HEK293 (cell line): ENCODE data around the gene MYO1E.

Experiments used
- CTCF ChIA-PET: fragments of 350-600 bp; formaldehyde crosslinking; extraction: SDS; loops from one replicate; lab custom pipeline; 2021; ENCODE audit warnings: antibody characterized with exemption; lab: Yijun Ruan, JAX
- POLR2A ChIA-PET: fragments of 300-600 bp; formaldehyde crosslinking; extraction: SDS; loops from one replicate; lab custom pipeline; 2020; ENCODE audit warnings: antibody characterized with exemption, inconsistent platforms; lab: Yijun Ruan, JAX
- H3K27ac ChIP-seq: fragments of 200-500 bp; sonication (Bioruptor generic); 2 replicates; pipeline ENCODE4 v1.5.1; 2014; ENCODE audit warnings: low read depth, low read length, control low read depth, inconsistent platforms; ENCODE audit errors: extremely low read depth
- H3K36me3 ChIP-seq, 2 experiments: fragments of 200-500 bp in 1 of 2; sonication (Bioruptor generic) in 1 of 2; 1 replicate in 1 of 2; 2 replicates in 1 of 2; pipeline ENCODE4 v1.5.1; 2014 to 2017; ENCODE audit warnings: inconsistent platforms in 2 of 2, low read length in 2 of 2; ENCODE audit not compliant: control insufficient read depth in 2 of 2, insufficient read depth in 1 of 2
- H3K4me1 ChIP-seq: fragments of 200-500 bp; sonication (Bioruptor generic); 2 replicates; pipeline ENCODE4 v1.5.1; 2014; ENCODE audit warnings: mild to moderate bottlenecking, low read length, inconsistent platforms; ENCODE audit not compliant: control insufficient read depth, insufficient read depth
- H3K4me3 ChIP-seq: 2 replicates; pipeline ENCODE4 v1.5.1; 2011; ENCODE audit warnings: low read depth, mild to moderate bottlenecking, control low read depth, low read length, moderate library complexity
- H3K9me3 ChIP-seq: fragments of 200-500 bp; sonication (Bioruptor generic); 2 replicates; pipeline ENCODE4 v1.5.1; 2014; ENCODE audit warnings: low read depth, low read length, inconsistent platforms; ENCODE audit not compliant: control insufficient read depth, insufficient read depth
- BCL11A ChIP-seq: fragments of 450-650 bp; formaldehyde crosslinking; IDR thresholded peaks from 2 replicates; pipeline ENCODE4 v1.5.1; 2016; ENCODE audit warnings: low read depth, missing biosample characterization, missing genetic modification characterization
- FEZF1 ChIP-seq: fragments of 450-650 bp; formaldehyde crosslinking; IDR thresholded peaks from 2 replicates; pipeline ENCODE4 v1.5.1; 2016; ENCODE audit warnings: missing biosample characterization, missing genetic modification characterization
- GLI4 ChIP-seq: fragments of 450-650 bp; formaldehyde crosslinking; IDR thresholded peaks from 2 replicates; pipeline ENCODE4 v1.5.1; 2016; ENCODE audit warnings: missing biosample characterization, missing genetic modification characterization
- KLF1 ChIP-seq: fragments of 450-650 bp; formaldehyde crosslinking; IDR thresholded peaks from 2 replicates; pipeline ENCODE4 v1.5.1; 2016; ENCODE audit warnings: missing biosample characterization, missing genetic modification characterization
- KLF9 ChIP-seq: fragments of 450-650 bp; formaldehyde crosslinking; IDR thresholded peaks from 2 replicates; pipeline ENCODE4 v1.5.1; 2016; ENCODE audit warnings: missing biosample characterization, missing genetic modification characterization, low read depth
- MYNN ChIP-seq: fragments of 450-650 bp; formaldehyde crosslinking; IDR thresholded peaks from 2 replicates; pipeline ENCODE4 v1.5.1; 2016; ENCODE audit warnings: missing biosample characterization, missing genetic modification characterization, borderline replicate concordance
- SETDB1 ChIP-seq: IDR thresholded peaks from one replicate; pipeline ENCODE4 v1.6.1; 2017; ENCODE audit warnings: mild to moderate bottlenecking, low read length, moderate library complexity, mixed read lengths; ENCODE audit not compliant: insufficient read length
- ZNF10 ChIP-seq: fragments of 450-650 bp; formaldehyde crosslinking; IDR thresholded peaks from 2 replicates; pipeline ENCODE4 v1.5.1; 2017; ENCODE audit warnings: missing biosample characterization, missing genetic modification characterization
- ZNF132 ChIP-seq: fragments of 450-650 bp; formaldehyde crosslinking; IDR thresholded peaks from 2 replicates; pipeline ENCODE4 v1.5.1; 2017; ENCODE audit warnings: missing biosample characterization, missing genetic modification characterization, borderline replicate concordance
- ZNF133 ChIP-seq: fragments of 450-650 bp; formaldehyde crosslinking; IDR thresholded peaks from 2 replicates; pipeline ENCODE4 v1.5.1; 2016; ENCODE audit warnings: missing biosample characterization, missing genetic modification characterization
- ZNF155 ChIP-seq: fragments of 450-650 bp; formaldehyde crosslinking; IDR thresholded peaks from 2 replicates; pipeline ENCODE4 v1.5.1; 2016; ENCODE audit warnings: missing biosample characterization, missing genetic modification characterization
- ZNF214 ChIP-seq: fragments of 450-650 bp; formaldehyde crosslinking; IDR thresholded peaks from 2 replicates; pipeline ENCODE4 v1.5.1; 2017; ENCODE audit warnings: missing biosample characterization, mild to moderate bottlenecking, missing genetic modification characterization, borderline replicate concordance
- ZNF239 ChIP-seq: fragments of 450-650 bp; formaldehyde crosslinking; IDR thresholded peaks from 2 replicates; pipeline ENCODE4 v1.5.1; 2016; ENCODE audit warnings: missing biosample characterization, missing genetic modification characterization
- ZNF248 ChIP-seq: fragments of 450-650 bp; formaldehyde crosslinking; IDR thresholded peaks from 2 replicates; pipeline ENCODE4 v1.5.1; 2017; ENCODE audit warnings: missing biosample characterization, missing genetic modification characterization
- ZNF266 ChIP-seq: fragments of 450-650 bp; formaldehyde crosslinking; IDR thresholded peaks from 2 replicates; pipeline ENCODE4 v1.5.1; 2016; ENCODE audit warnings: missing biosample characterization, missing genetic modification characterization, low read depth
- ZNF292 ChIP-seq: fragments of 450-650 bp; formaldehyde crosslinking; IDR thresholded peaks from 2 replicates; pipeline ENCODE4 v1.5.1; 2016; ENCODE audit warnings: low read depth, missing biosample characterization, missing genetic modification characterization, borderline replicate concordance
- ZNF37A ChIP-seq: fragments of 450-650 bp; IDR thresholded peaks from 2 replicates; pipeline ENCODE4 v1.5.1; 2018; ENCODE audit warnings: missing biosample characterization, missing genetic modification characterization
- ZNF555 ChIP-seq: fragments of 450-650 bp; formaldehyde crosslinking; conservative IDR thresholded peaks from 2 replicates; pipeline ENCODE4 v1.5.1; 2017; ENCODE audit warnings: missing biosample characterization, mild to moderate bottlenecking, missing genetic modification characterization, inconsistent platforms
- ZNF701 ChIP-seq: fragments of 450-650 bp; formaldehyde crosslinking; IDR thresholded peaks from 2 replicates; pipeline ENCODE4 v1.5.1; 2016; ENCODE audit warnings: missing biosample characterization, missing genetic modification characterization
- TF ChIP-seq, protein P1 (sequence below): fragments of 450-650 bp; formaldehyde crosslinking; IDR thresholded peaks from 2 replicates; pipeline ENCODE4; 2016; ENCODE audit warnings: missing biosample characterization, missing genetic modification characterization
- TF ChIP-seq, protein P2 (sequence below): fragments of 450-650 bp; formaldehyde crosslinking; IDR thresholded peaks from 2 replicates; pipeline ENCODE4 v1.5.1; 2017; ENCODE audit warnings: missing biosample characterization, mild to moderate bottlenecking, missing genetic modification characterization, moderate library complexity
- TF ChIP-seq, protein P3 (sequence below): sonication (generic); formaldehyde crosslinking; IDR thresholded peaks from 2 replicates; pipeline ENCODE4 v1.8.1; 2022; ENCODE audit warnings: mild to moderate bottlenecking, moderate library complexity, missing genetic modification reagents

Gene MYO1E

DNA sequence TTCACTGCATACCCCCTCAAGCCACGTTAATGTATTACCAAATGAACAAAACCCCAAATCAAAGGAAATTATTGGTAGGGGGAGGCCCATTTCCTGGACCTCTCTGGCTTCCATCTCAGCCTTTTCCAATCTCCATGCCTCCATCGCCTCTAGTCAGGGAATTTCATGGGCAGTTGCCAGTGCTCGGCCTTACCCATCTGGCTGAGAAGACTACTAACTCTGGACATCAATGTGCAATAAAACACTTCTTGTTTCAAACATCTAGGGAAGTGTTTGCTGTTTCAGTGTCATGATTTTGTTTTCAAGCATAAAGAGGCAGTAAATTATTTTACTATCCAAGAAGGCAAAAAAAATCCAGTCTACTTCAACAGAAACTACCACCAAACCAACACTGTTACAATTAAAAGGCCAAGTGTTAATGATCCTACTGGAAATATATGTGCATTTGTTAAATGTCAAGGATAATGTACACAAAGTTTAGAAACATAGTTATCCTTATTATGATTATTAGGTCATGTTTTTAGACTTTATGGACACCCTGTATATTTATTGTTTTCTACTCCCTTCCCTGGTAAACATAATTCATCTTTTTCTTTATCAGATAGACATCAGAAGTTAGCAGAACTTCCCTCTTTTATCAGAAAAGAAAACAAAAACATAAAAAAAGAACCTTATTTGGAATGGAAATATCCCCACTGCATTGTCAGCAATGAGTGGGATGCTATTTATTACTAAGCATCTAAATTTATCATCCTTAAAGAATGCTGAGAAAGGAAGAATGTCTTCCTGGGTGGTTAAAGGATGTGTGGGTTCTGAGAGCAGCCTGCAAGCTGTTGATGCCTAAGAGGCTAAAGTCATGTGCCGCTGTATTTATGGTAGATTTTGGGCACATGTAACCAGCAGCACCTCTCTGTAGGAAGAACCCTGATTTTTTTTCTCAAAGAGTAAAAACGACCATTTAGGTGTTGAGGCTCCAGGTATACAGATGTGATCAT is 150.9 kb downstream of the MYO1E start:
- no peak for TF ChIP-seq SETDB1
- no peak for TF ChIP-seq ZNF133 (tag by site-specific recombination)
- TF ChIP-seq MYNN (tag by site-specific recombination), result no peak
- TF ChIP-seq BCL11A (tag by site-specific recombination), result no peak
- TF ChIP-seq ZNF37A, result no peak
- TF ChIP-seq, protein P1, sequence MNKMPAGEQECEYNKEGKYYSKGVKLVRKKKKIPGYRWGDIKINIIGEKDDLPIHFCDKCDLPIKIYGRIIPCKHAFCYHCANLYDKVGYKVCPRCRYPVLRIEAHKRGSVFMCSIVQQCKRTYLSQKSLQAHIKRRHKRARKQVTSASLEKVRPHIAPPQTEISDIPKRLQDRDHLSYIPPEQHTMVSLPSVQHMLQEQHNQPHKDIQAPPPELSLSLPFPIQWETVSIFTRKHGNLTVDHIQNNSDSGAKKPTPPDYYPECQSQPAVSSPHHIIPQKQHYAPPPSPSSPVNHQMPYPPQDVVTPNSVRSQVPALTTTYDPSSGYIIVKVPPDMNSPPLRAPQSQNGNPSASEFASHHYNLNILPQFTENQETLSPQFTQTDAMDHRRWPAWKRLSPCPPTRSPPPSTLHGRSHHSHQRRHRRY (tag by site-specific recombination), result no peak
- TF ChIP-seq KLF1 (tag by site-specific recombination), result no peak
- no peaks in the 10 kb centered on the region for H3K9me3 ChIP-seq
- H3K36me3 ChIP-seq, result peaks cover 0 to 17% of the 10 kb centered on the region in 2 experiments; a peak in 2 of 3 replicates
- POLR2A ChIA-PET, result no interaction called here
- no peak overlapping the region for H3K27ac ChIP-seq
- CTCF ChIA-PET, result no interaction called here
- no peaks in the 10 kb centered on the region for H3K4me1 ChIP-seq
- no peak overlapping the region for H3K4me3 ChIP-seq

DNA sequence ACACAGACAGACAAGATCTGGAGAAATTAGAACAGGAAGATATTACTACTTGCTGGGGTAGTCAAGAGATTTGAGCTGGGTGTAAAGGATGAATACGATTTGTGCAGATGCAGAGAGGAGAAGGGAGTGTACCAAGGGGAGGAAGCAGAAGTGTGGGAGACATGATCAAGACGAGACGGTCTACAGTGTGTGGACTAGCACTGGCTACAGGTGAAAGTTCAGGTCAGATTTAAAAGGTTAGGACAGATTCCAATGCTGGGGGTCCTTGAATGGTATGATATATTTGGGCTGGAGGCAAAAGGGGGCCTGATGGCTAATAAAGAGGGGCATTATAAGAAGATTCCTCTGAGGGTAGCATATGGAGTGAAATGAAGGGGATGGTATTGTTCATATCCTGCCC is 154.0 kb downstream of the MYO1E start:
- TF ChIP-seq ZNF266 (tag by site-specific recombination) (no peak), KLF9 (tag by site-specific recombination) (no peak), ZNF555 (tag by site-specific recombination) (no peak), ZNF132 (no peak), ZNF248 (no peak), FEZF1 (tag by site-specific recombination) (no peak), ZNF10 (tag by site-specific recombination) (no peak), ZNF155 (no peak), ZNF292 (tag by site-specific recombination) (no peak), ZNF701 (tag by site-specific recombination) (no peak), GLI4 (tag by site-specific recombination) (no peak), ZNF239 (tag by site-specific recombination) (no peak), ZNF214 (tag by site-specific recombination) (no peak)
- TF ChIP-seq, protein P2, sequence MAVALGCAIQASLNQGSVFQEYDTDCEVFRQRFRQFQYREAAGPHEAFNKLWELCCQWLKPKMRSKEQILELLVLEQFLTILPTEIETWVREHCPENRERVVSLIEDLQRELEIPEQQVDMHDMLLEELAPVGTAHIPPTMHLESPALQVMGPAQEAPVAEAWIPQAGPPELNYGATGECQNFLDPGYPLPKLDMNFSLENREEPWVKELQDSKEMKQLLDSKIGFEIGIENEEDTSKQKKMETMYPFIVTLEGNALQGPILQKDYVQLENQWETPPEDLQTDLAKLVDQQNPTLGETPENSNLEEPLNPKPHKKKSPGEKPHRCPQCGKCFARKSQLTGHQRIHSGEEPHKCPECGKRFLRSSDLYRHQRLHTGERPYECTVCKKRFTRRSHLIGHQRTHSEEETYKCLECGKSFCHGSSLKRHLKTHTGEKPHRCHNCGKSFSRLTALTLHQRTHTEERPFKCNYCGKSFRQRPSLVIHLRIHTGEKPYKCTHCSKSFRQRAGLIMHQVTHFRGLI (tag by site-specific recombination), result no peak
- TF ChIP-seq, protein P3, sequence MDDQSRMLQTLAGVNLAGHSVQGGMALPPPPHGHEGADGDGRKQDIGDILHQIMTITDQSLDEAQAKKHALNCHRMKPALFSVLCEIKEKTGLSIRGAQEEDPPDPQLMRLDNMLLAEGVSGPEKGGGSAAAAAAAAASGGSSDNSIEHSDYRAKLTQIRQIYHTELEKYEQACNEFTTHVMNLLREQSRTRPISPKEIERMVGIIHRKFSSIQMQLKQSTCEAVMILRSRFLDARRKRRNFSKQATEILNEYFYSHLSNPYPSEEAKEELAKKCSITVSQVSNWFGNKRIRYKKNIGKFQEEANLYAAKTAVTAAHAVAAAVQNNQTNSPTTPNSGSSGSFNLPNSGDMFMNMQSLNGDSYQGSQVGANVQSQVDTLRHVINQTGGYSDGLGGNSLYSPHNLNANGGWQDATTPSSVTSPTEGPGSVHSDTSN (CRISPR knock-in tag), result no peak
- Histone ChIP-seq H3K9me3 (no peaks in the 10 kb centered on the region), H3K36me3 (peaks cover 0 to 12% of the 10 kb centered on the region in 2 experiments; a peak in 2 of 3 replicates), H3K27ac (no peak overlapping the region), H3K4me3 (no peak overlapping the region), H3K4me1 (no peaks in the 10 kb centered on the region)
- ChIA-PET POLR2A (no interaction called here), CTCF (no interaction called here)
